Diencephalon (tissue), 1 donor: ENCODE measurements around the gene NDUFB10. TPM values are rescaled to one million over a fixed set of nuclear protein-coding genes. Genes with fewer than 3 reads are reported as not detected.

Experiments used
- small RNA-seq: library from RNA; depleted of rRNA; stranded (forward); fragments of <200 nt; gene quantifications from one replicate; pipeline ENCODE3, GENCODE V24; 2014
- total RNA-seq: library from RNA; depleted of rRNA; stranded (reverse); fragments of >200 nt; gene quantifications from one replicate; pipeline ENCODE4 v1.2.3, GENCODE V29; 2014

Gene NDUFB10
- total RNA-seq, result 93.0 TPM

GRCh38 chr16:1959269-1960039 lies at the start of gene NDUFB10:
NDUFB10 (plus strand) TSS chr16:1959538; CDS start chr16:1959625, 87 bp downstream.

DNA sequence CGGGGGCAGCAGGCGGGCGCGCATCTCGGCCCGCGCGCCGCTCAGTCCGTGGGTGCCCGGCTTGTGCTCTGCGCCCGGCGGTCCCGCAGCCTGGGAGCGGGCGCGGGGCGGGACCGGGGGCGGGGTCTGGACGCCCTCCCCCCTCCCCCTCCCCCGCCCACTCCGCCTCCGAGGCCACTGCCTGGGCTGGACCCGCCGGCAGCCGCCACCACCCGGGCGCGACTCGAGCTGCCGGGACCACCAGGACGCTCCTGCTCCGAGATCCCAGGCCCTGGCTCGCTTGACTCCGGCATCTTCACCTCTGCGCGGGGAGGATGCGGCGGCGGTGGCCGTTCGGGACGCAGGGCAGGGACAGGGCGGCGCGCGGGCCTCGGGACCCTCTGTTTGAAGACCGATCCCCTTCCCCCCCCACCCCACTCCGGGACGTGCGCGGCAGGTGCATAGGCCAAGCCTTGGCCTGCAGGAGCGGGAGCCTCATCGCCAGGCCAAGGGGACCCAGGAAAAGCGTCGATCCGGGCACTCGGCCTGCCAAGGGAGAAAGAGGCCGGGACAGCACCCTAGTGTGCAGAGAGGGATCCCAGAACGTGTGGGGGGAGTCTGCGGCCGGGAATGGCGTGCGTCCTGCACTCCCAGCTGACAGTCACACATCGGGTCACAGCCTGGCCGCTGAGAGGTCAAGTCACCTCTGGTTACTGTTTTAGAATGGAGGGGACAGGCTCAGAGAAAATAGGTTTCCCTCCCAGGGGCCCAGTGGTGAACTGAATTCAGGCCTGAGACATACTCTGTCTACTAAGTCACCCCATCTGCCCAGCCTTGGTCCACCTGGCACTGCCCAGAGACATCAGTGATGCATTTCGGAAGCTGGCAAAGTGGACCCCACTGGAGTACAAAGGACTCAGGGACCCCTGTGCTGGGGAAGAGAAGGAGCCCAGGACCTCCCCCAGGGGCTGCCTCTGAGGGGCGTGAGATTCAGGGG lies 40.7 kb upstream of the NDUFB10 start, which contains the start of gene HS3ST6:
HS3ST6 (minus strand) TSS at position 65 of the 976 bp plus-strand sequence. CDS start 92 bp downstream, outside the sequence.

DNA sequence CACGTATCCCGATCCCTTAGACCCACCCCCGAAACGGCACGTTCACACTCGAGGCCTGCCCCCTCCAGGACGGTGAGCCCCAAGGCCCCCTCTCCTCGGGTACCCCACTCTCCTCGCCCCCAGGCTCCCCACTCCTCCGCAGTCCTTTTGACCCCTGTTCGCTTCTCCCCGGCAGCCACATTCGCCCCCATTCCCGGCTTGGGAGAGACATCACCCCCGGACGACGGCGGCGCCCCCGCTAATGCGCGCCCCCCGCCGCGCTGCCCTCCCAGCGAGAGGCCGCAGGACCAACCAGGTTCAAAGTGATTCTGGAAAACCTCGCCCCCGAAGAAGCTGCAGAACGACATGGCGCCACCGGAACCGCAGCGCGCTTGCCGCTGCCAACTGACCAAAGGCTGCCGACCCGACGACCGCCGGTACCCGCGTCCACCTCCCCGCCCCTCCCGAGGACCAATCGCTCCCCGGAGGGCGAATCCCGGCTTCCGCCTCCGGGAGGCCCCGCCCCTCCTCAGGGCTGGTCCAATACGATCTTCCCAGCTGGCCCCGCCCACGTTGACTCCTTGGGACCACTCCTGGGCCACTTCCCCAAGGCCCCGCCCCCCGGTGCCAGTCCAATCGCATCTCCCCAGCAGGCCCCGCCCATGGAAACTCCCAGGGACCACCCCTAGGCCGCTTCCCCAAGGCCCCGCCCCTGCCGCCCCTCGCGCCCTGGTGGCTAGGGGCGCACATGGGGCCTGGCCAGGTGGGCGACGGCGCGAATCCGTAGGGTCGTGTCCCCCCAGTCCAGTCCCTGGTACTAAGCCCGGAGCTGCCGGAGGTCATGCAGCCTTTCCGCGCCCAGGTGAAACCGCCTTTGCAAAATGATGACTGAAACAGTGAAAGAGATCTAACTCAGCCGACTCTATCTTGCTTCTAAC lies 16.3 kb upstream of the NDUFB10 start, which contains the start of gene MSRB1:
MSRB1 (minus strand) TSS at position 390 of the 917 bp plus-strand sequence; CDS start at position 347, 43 bp downstream.

DNA sequence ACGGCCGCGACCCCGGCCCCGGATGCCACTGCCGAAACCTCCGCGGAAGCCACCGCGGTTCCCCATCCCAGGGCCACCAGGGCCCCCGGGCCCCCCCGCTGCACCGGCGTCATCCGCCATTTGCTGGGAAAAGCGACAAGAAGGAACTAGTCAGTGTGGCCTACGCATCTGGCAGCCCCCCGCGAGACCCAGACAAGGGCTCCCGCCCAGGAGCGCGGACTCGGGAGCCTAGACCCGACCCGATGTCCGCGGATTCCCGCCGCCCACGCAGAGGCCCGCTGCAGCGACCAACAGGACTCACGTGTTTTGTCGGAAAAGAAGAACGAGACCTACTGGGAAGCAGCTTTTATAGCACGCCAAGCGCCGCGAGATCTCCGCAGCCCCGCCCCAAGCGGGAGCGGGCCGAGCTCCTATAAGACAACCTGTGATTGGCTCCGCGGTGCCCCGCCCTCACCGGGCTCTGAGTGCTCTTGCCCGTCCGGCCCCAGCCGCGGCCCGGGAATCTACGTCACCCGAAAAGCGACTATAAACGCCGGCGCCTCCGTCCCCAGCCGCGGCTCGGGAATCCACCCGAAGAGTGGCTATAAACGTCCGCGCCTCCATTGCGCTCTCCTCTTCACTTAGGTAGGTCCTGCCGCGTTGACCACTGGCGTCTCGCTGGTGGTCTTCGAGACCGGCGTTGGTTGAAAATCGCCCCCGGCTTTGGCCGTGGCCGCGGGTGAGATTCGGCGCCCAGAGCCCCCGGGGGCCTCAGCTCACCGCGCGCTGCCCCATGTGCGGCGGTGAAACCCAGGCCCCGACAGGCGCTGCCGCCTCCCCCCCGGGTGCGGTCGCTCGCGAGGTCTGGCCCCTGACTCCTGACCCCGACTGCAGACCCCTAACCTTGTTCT lies 5.4 kb downstream of the NDUFB10 start, which contains the start of gene RPS2:
RPS2 (minus strand) TSS at position 321 of the 890 bp plus-strand sequence; CDS start at position 120, 201 bp downstream.

DNA sequence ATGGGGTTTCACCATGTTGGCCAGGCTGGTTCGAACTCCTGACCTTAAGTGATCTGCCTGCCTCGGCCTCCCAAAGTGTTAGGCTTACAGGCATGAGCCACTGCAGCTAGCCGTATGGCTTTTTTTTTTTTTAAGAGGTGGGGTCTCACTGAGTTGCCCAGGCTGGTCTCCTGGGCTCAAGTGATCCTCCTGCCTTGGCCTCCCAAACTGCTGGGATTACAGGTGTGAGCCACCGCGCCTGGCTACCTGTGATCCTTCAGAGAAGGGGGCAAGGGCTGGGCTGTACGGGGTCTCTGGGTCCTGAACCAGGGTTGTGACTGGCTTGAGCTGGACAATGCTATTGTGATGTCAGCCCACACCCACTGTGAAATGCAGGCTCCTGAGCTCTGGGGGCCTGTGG lies 7.1 kb downstream of the NDUFB10 start, which contains the start of gene RNF151:
RNF151 (plus strand) TSS at position 397 of the 400 bp plus-strand sequence. CDS start 26 bp downstream, outside the sequence.

GRCh38 chr16:1971796-1972489 lies 12.6 kb downstream of the NDUFB10 start, which contains the start of gene TBL3:
TBL3 (plus strand) TSS chr16:1972053; CDS start chr16:1972165, 112 bp downstream.

DNA sequence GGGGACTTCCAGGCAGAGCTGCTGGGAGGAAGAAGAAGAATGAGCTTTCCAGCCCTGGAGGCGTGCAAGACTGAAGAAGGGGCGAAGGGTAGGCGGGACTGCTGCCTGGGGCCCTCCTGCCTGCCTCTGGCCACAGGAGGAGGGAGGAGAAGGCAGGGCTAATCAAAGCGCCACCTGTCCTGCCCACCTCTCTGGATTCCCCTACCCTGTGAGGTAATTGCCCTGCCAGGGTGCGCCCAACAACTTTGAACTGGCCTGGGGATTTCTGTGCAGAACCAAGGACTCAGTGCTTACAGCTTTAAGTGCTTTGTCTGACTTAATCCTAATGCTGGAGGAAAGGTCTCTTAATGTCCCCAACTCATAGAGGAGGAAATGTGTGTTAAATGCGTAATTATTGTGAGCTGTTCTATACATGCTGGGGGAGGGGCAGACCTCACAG lies 22.1 kb downstream of the NDUFB10 start, which contains the start of gene NOXO1:
NOXO1 (minus strand) TSS at position 72 of the 439 bp plus-strand sequence. CDS start 290 bp downstream, outside the sequence.

DNA sequence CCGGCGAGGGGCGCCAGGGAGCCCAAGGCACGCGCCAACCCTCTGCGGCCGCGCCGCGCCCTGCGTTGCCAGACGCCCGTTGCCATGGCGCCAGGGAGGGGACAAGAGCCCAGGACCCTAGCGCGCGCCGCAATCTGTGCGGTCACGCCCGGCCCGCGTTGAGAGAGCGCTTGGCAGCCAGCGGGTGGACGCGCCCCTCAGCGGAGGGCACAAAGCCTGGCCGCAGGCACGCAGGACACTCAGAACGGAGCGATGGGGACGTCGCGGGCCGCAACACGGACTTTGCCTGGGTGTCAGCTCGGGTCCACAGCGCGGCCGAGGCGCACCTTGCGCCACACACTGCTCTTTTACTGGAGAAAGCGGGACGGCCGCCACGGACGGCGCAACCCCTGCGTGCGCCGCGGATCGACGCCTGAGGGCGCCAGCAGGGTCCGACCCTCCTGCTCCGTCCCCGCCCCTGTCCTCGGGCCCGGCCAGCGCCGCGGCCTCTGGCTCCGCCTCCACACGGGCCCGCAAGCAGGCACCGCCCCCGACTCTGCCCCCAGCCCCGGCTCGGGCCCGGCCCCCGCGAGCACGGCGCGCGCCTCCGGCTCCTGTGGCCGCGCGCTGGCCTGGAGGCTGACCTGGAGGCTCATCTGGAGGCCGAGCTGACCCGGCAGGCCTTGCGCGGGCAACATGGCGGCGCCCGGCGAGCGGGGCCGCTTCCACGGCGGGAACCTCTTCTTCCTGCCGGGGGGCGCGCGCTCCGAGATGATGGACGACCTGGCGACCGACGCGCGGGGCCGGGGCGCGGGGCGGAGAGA lies 24.4 kb downstream of the NDUFB10 start, which contains the start of gene GFER:
GFER (plus strand) TSS at position 650 of the 803 bp plus-strand sequence; CDS start at position 676, 26 bp downstream.

DNA sequence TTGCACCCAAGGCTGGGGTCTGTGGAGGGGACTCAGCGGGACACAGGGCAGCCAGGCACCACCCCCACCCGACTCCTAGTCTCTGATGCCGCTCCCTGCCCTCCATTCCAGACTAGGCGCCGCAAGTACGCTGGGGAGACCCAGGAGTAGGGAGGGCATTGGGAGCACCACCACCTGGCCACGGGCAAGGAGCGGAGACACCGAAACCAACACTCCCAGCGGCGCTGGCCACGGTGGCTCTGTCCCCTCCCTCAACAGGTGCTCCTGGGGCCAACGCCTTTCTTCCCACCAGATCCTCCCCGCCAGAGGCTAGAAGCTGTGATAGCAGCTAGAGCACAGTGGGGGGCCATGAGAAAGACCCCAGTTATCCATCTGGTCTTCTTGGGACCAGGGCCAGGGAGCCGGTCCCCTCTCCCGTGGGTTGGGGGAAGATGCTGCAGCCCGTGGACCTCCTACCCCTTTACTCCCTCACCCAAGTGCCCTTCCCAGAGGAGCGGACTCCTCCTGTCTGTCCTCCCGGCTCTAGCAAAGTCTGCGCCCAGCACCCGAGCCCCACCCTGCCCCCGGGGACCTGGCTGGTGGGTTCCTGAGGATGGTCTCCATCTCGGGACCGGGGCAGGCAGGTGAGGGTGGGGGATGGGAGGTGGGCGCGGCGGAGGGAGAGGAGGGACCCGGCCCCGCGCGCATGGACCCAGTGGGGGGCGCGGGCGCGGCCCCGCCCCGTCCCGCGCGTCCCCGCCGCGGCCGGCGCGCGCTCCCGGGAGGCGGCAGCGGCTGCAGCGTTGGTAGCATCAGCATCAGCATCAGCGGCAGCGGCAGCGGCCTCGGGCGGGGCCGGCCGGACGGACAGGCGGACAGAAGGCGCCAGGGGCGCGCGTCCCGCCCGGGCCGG lies 30.1 kb downstream of the NDUFB10 start, which contains the start of gene SYNGR3:
SYNGR3 (plus strand) TSS at position 762 of the 892 bp plus-strand sequence. CDS start 133 bp downstream, outside the sequence.

GRCh38 chr16:2009791-2010510 lies 50.6 kb downstream of the NDUFB10 start, which contains the start of gene ZNF598:
ZNF598 (minus strand) TSS chr16:2009821.

Small RNA genes within 50 kb of the gene (small RNA-seq; reads per million reads assigned to genes)
- not detected for gene AC005363.2
- gene SNORA10, result not detected
- not detected for gene SNORA64

Other genes with a start within 250 kb of the NDUFB10 start
- gene NME3, start 188.0 kb upstream of the NDUFB10 start, total RNA-seq, result 23.8 TPM
- gene EME2, start 186.7 kb upstream of the NDUFB10 start, total RNA-seq, result 12.0 TPM
- gene MRPS34, start 186.4 kb upstream of the NDUFB10 start, total RNA-seq, result 34.4 TPM
- 44.5 TPM for gene SPSB3, start 177.0 kb upstream of the NDUFB10 start, total RNA-seq
- gene NUBP2, start 176.6 kb upstream of the NDUFB10 start, total RNA-seq, result 36.2 TPM
- gene IGFALS, start 165.8 kb upstream of the NDUFB10 start, total RNA-seq, result not detected
- 67.4 TPM for gene HAGH, start 132.7 kb upstream of the NDUFB10 start, total RNA-seq
- gene FAHD1, start 132.3 kb upstream of the NDUFB10 start, total RNA-seq, result 44.3 TPM
- gene MEIOB, start 87.4 kb upstream of the NDUFB10 start, total RNA-seq, result 1.8 TPM
- gene HS3ST6, start 41.1 kb upstream of the NDUFB10 start, total RNA-seq, result not detected
- gene MSRB1, start 16.3 kb upstream of the NDUFB10 start, total RNA-seq, result 6.7 TPM
- not detected for gene RPL3L, start 4.8 kb upstream of the NDUFB10 start, total RNA-seq
- gene RPS2, start 5.3 kb downstream of the NDUFB10 start, total RNA-seq, result 1,359 TPM
- not detected for gene RNF151, start 7.3 kb downstream of the NDUFB10 start, total RNA-seq
- gene TBL3, start 12.5 kb downstream of the NDUFB10 start, total RNA-seq, result 13.1 TPM
- 1.2 TPM for gene NOXO1, start 21.9 kb downstream of the NDUFB10 start, total RNA-seq
- gene GFER, start 24.7 kb downstream of the NDUFB10 start, total RNA-seq, result 14.1 TPM
- gene SYNGR3, start 30.4 kb downstream of the NDUFB10 start, total RNA-seq, result 112 TPM
- 7.8 TPM for gene ZNF598, start 50.3 kb downstream of the NDUFB10 start, total RNA-seq
- not detected for gene NPW, start 60.2 kb downstream of the NDUFB10 start, total RNA-seq
- 23.5 TPM for gene NHERF2, start 67.4 kb downstream of the NDUFB10 start, total RNA-seq
- 26.8 TPM for gene NTHL1, start 88.3 kb downstream of the NDUFB10 start, total RNA-seq
- 70.4 TPM for gene TSC2, start 88.4 kb downstream of the NDUFB10 start, total RNA-seq
- gene PKD1, start 176.4 kb downstream of the NDUFB10 start, total RNA-seq, result 78.2 TPM
- 8.1 TPM for gene RAB26, start 189.1 kb downstream of the NDUFB10 start, total RNA-seq
- gene TRAF7, start 196.2 kb downstream of the NDUFB10 start, total RNA-seq, result 23.5 TPM
- 41.3 TPM for gene CASKIN1, start 237.1 kb downstream of the NDUFB10 start, total RNA-seq
- 11.3 TPM for gene MLST8, start 245.9 kb downstream of the NDUFB10 start, total RNA-seq